Thyroid gland (tissue), 4 donors: Measurements from ENCODE around the gene NKTR.

Experiments used
- CTCF ChIP-seq, 6 experiments: fragments of 200-600 bp in 3 of 6; fragments of 450-650 bp in 3 of 6; sonication (generic) in 3 of 6; IDR thresholded peaks; one replicate each; pipeline ENCODE4 v1.5.1; 2016 to 2019; ENCODE audit warnings: antibody characterized with exemption in 6 of 6, mild to moderate bottlenecking in 2 of 6, inconsistent platforms in 1 of 6, moderate library complexity in 1 of 6
- POLR2A ChIP-seq, 2 donors: fragments of 450-650 bp; IDR thresholded peaks; one replicate each; pipeline ENCODE4 v1.6.1; 2017; ENCODE audit warnings: antibody characterized with exemption in 2 of 2, mild to moderate bottlenecking in 2 of 2, moderate library complexity in 1 of 2

GRCh38 chr3:42655331-42655888 lies 54.9 kb downstream of the NKTR start:
- TF ChIP-seq CTCF (IDR thresholded peaks at IDR 0.05) (no peak), POLR2A (IDR thresholded peaks at IDR 0.05) (no peak)
